ENCODE data around the gene CFAP57.

The CFAP57 gene

DNA sequence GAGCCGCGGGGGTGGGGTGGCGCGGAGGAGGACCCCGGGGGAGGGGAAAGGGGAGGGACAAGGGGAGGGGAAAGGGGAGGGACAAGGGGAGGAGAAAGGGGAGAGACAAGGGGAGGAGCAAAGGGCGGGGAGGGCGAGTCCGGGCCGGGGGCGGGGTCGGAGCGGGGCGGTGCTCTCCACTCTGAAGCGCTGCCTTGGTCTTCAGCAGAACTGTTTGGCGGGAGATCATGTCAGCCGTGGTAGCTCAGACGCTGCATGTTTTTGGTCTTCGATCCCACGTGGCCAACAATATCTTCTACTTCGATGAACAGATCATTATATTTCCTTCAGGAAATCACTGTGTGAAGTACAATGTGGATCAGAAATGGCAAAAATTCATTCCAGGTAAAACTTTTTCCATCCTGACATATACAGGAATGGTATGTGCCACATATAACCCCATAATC lies 420 bp downstream of the CFAP57 start:
- H3K36me3 ChIP-seq (ENCODE audit: control insufficient read depth, insufficient read depth, low read length) = peaks cover 34% of the 10 kb centered on the region
- 1 to 2% methylated on average over 9 to 11 of the region's 20 CpGs for WGBS, 2 experiments (ENCODE audit: insufficient coverage in 2 of 2)
- peaks cover 5% of the 10 kb centered on the region for H3K9me3 ChIP-seq (ENCODE audit: control insufficient read depth, low read length)
- peak overlapping the region; percentile 86 for H3K27ac ChIP-seq (ENCODE audit: low read depth, low read length, severe bottlenecking)
- peak overlapping the region; percentile 86 for H3K4me3 ChIP-seq (ENCODE audit: extremely low read depth, insufficient read depth, low read length, poor library complexity, severe bottlenecking)
- peaks cover 4% of the 10 kb centered on the region for H3K4me1 ChIP-seq (ENCODE audit: control insufficient read depth, insufficient read depth, low read length, poor library complexity, severe bottlenecking)

- no peak overlapping the region for H3K27ac ChIP-seq (ENCODE audit: low read depth, low read length, severe bottlenecking)
- WGBS, 2 experiments (ENCODE audit: insufficient coverage in 2 of 2) = no CpG with 5 or more reads among the region's 2 CpGs
- no peak overlapping the region for H3K4me3 ChIP-seq (ENCODE audit: extremely low read depth, insufficient read depth, low read length, poor library complexity, severe bottlenecking)
Observed at GRCh38 chr1:43174873-43175272, 2.7 kb downstream of the CFAP57 start.

DNA sequence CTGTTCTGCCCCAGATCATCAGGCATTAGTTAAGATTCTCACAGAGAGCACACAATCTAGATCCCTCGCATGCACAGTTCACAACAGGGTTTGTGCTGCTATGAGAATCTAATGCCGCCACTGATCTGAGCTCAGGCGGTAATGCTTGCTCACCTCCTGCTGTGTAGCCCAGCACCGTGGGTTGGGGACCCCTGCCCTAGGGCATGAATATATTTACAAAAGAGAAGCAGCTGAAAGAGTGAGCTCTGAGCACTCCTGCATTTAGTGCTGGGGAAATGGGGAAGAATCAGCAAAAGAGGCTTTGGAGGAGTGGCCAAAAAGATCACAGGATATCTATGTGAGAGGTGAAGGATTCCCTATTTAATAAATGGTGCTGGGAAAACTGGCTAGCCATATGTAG lies 5.6 kb downstream of the CFAP57 start:
- Histone ChIP-seq H3K4me3 (ENCODE audit: extremely low read depth, insufficient read depth, low read length, poor library complexity, severe bottlenecking) (no peak overlapping the region), H3K9me3 (ENCODE audit: control insufficient read depth, low read length) (peaks cover 4% of the 10 kb centered on the region), H3K27ac (ENCODE audit: low read depth, low read length, severe bottlenecking) (no peak overlapping the region), H3K4me1 (ENCODE audit: control insufficient read depth, insufficient read depth, low read length, poor library complexity, severe bottlenecking) (no peaks in the 10 kb centered on the region), H3K36me3 (ENCODE audit: control insufficient read depth, insufficient read depth, low read length) (no peaks in the 10 kb centered on the region)
- WGBS, 2 experiments (ENCODE audit: insufficient coverage in 2 of 2) = 41 to 50% methylated on average over 2 to 4 of the region's 4 CpGs

More at GRCh38 chr1:43174873-43175272, 2.7 kb downstream of the CFAP57 start:
- H3K4me1 ChIP-seq (ENCODE audit: control insufficient read depth, insufficient read depth, low read length, poor library complexity, severe bottlenecking) = peaks cover 4% of the 10 kb centered on the region
- peaks cover 11% of the 10 kb centered on the region for H3K36me3 ChIP-seq (ENCODE audit: control insufficient read depth, insufficient read depth, low read length)
- H3K9me3 ChIP-seq (ENCODE audit: control insufficient read depth, low read length) = peaks cover 5% of the 10 kb centered on the region

- no peaks in the 10 kb centered on the region for H3K4me1 ChIP-seq (ENCODE audit: control insufficient read depth, insufficient read depth, low read length, poor library complexity, severe bottlenecking)
- WGBS, 2 experiments (ENCODE audit: insufficient coverage in 2 of 2) = 100% methylated on average over 2 of the region's 3 CpGs
- no peak overlapping the region for H3K4me3 ChIP-seq (ENCODE audit: extremely low read depth, insufficient read depth, low read length, poor library complexity, severe bottlenecking)
- no peaks in the 10 kb centered on the region for H3K36me3 ChIP-seq (ENCODE audit: control insufficient read depth, insufficient read depth, low read length)
- no peak overlapping the region for H3K27ac ChIP-seq (ENCODE audit: low read depth, low read length, severe bottlenecking)
- H3K9me3 ChIP-seq (ENCODE audit: control insufficient read depth, low read length) = no peaks in the 10 kb centered on the region
Observed at GRCh38 chr1:43184388-43184787, 12.3 kb downstream of the CFAP57 start.

- peaks cover 5% of the 10 kb centered on the region for H3K9me3 ChIP-seq (ENCODE audit: control insufficient read depth, low read length)
- H3K4me1 ChIP-seq (ENCODE audit: control insufficient read depth, insufficient read depth, low read length, poor library complexity, severe bottlenecking) = no peaks in the 10 kb centered on the region
- 90 to 100% methylated on average over 2 to 3 of the region's 3 CpGs for WGBS, 2 experiments (ENCODE audit: insufficient coverage in 2 of 2)
- H3K4me3 ChIP-seq (ENCODE audit: extremely low read depth, insufficient read depth, low read length, poor library complexity, severe bottlenecking) = no peak overlapping the region
- no peak overlapping the region for H3K27ac ChIP-seq (ENCODE audit: low read depth, low read length, severe bottlenecking)
- H3K36me3 ChIP-seq (ENCODE audit: control insufficient read depth, insufficient read depth, low read length) = no peaks in the 10 kb centered on the region
Observed at GRCh38 chr1:43184995-43185394, 12.9 kb downstream of the CFAP57 start.

DNA sequence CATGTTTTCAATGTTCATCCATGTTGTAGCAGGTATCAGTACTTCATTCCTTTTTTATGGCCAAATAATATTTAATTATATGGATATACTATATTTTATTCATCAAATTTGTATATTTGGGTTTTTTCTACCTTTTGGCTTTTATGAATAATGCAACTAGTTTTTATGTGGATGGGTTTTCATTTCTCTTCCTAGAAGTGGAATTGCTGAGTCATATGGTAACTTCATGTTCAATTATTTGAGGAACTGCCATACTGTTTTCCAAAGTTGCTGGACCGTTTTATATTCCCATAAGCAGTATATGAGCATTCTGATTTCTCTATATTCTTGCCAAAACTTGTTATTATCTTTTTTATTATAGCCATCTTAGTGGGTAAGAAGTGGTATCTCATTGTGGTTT lies 16.0 kb downstream of the CFAP57 start:
- Histone ChIP-seq H3K4me1 (ENCODE audit: control insufficient read depth, insufficient read depth, low read length, poor library complexity, severe bottlenecking) (no peaks in the 10 kb centered on the region), H3K27ac (ENCODE audit: low read depth, low read length, severe bottlenecking) (no peak overlapping the region), H3K4me3 (ENCODE audit: extremely low read depth, insufficient read depth, low read length, poor library complexity, severe bottlenecking) (no peak overlapping the region), H3K9me3 (ENCODE audit: control insufficient read depth, low read length) (peaks cover 12% of the 10 kb centered on the region), H3K36me3 (ENCODE audit: control insufficient read depth, insufficient read depth, low read length) (no peaks in the 10 kb centered on the region)
- no CpG with 5 or more reads among the region's 1 CpG for WGBS, 2 experiments (ENCODE audit: insufficient coverage in 2 of 2)

- Histone ChIP-seq H3K36me3 (ENCODE audit: control insufficient read depth, insufficient read depth, low read length) (no peaks in the 10 kb centered on the region), H3K4me3 (ENCODE audit: extremely low read depth, insufficient read depth, low read length, poor library complexity, severe bottlenecking) (no peak overlapping the region), H3K27ac (ENCODE audit: low read depth, low read length, severe bottlenecking) (no peak overlapping the region), H3K4me1 (ENCODE audit: control insufficient read depth, insufficient read depth, low read length, poor library complexity, severe bottlenecking) (no peaks in the 10 kb centered on the region), H3K9me3 (ENCODE audit: control insufficient read depth, low read length) (peaks cover 17% of the 10 kb centered on the region)
Observed at GRCh38 chr1:43194509-43194908, 22.4 kb downstream of the CFAP57 start.

DNA sequence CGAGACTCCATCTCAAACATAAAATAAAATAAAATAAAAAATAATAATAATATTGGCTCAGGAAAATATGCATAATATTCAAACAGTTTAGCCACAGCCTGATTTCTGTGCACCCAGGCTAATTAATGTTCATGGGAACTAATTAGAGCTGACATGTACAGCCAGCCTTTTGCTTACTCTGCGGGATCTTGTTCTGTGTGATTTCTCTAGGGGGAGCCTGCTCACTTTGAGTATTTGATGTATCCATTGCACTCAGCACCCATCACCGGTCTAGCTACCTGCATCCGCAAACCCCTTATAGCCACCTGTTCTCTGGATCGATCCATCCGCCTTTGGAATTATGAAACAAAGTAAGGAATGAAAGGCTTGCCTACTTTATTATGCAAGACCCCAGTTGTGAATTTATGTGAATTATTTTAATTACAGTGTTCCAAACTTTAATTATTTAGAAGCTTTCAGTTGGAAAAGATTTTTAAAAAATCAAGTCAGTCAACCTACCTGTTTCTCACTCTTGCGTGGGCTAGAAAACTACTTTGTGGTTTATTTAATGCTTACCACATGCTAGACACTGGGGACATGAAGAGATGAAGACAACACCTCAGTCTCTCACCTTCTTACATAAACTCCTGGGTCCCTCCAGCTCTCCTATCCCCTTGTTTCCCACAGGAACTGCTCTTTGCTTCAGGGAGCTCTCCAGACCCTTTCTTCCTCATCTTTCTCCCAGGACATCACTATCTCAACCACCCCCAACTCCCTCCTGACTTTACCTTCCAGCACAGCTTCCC lies 25.4 kb downstream of the CFAP57 start:
- WGBS, 2 experiments (ENCODE audit: insufficient coverage in 2 of 2) = 95 to 100% methylated on average over 1 to 2 of the region's 7 CpGs
- Histone ChIP-seq H3K4me3 (ENCODE audit: extremely low read depth, insufficient read depth, low read length, poor library complexity, severe bottlenecking) (no peak overlapping the region), H3K9me3 (ENCODE audit: control insufficient read depth, low read length) (peaks cover 10% of the 10 kb centered on the region), H3K36me3 (ENCODE audit: control insufficient read depth, insufficient read depth, low read length) (no peaks in the 10 kb centered on the region), H3K4me1 (ENCODE audit: control insufficient read depth, insufficient read depth, low read length, poor library complexity, severe bottlenecking) (no peaks in the 10 kb centered on the region), H3K27ac (ENCODE audit: low read depth, low read length, severe bottlenecking) (no peak overlapping the region)

DNA sequence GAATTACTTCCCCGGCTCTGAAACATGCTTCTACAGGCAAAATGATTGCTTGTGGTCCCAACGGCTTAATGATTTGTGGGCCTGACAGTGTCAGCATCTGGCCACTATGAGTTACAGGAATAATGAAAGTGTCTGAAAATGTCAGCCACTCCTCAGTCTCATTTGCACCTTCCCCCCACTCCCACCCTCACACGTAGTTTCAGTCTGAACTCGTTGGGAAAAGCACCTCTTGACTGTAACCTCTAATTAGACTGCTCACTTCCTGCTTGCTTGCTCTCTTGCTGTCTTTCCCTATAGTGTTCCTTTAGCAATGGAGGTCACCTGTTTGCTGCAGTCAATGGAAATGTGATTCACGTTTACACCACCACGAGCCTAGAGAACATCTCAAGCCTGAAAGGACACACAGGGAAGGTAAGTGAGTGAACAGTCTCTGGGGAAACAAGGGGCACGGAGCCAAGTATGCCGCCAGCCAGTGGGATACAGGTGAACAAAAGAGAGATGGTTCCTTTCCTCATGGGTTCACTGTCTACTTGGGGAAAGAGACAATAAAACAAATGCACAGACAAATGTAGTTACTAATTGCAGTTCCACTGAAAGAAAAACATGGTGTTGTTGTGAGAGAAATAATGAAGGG lies 27.1 kb downstream of the CFAP57 start:
- peaks cover under 1% of the 10 kb centered on the region for H3K4me1 ChIP-seq (ENCODE audit: control insufficient read depth, insufficient read depth, low read length, poor library complexity, severe bottlenecking)
- H3K27ac ChIP-seq (ENCODE audit: low read depth, low read length, severe bottlenecking) = no peak overlapping the region
- H3K4me3 ChIP-seq (ENCODE audit: extremely low read depth, insufficient read depth, low read length, poor library complexity, severe bottlenecking) = no peak overlapping the region
- H3K36me3 ChIP-seq (ENCODE audit: control insufficient read depth, insufficient read depth, low read length) = no peaks in the 10 kb centered on the region
- peaks cover 15% of the 10 kb centered on the region for H3K9me3 ChIP-seq (ENCODE audit: control insufficient read depth, low read length)
- 88% methylated on average over 8 of the region's 8 CpGs for WGBS, 2 experiments (ENCODE audit: insufficient coverage in 2 of 2)

- Histone ChIP-seq H3K36me3 (ENCODE audit: control insufficient read depth, insufficient read depth, low read length) (no peaks in the 10 kb centered on the region), H3K9me3 (ENCODE audit: control insufficient read depth, low read length) (peaks cover 16% of the 10 kb centered on the region), H3K4me1 (ENCODE audit: control insufficient read depth, insufficient read depth, low read length, poor library complexity, severe bottlenecking) (peaks cover 34% of the 10 kb centered on the region), H3K4me3 (ENCODE audit: extremely low read depth, insufficient read depth, low read length, poor library complexity, severe bottlenecking) (no peak overlapping the region), H3K27ac (ENCODE audit: low read depth, low read length, severe bottlenecking) (no peak overlapping the region)
- WGBS, 2 experiments (ENCODE audit: insufficient coverage in 2 of 2) = no CpG with 5 or more reads among the region's 3 CpGs
Observed at GRCh38 chr1:43203859-43204258, 31.7 kb downstream of the CFAP57 start.

DNA sequence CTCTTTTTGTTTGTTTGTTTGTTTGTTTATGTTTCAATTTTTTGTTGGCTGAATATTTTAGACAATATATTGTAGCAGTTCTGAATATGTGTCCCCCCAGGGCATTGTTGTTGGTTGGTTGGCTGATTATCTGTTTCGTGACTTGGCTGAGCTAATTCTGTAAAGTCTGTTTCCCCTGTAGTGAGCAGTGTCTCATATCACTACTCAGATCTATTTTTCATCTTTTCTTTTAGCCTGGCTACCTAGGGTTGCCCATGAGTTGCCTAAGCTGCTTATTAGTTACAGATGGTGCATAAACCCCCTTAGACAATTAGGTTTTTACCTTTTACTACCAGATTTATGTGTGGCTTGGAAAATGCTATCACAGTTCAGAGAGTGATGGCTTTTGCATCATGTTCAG lies 32.3 kb downstream of the CFAP57 start:
- Histone ChIP-seq H3K27ac (ENCODE audit: low read depth, low read length, severe bottlenecking) (no peak overlapping the region), H3K36me3 (ENCODE audit: control insufficient read depth, insufficient read depth, low read length) (no peaks in the 10 kb centered on the region), H3K4me3 (ENCODE audit: extremely low read depth, insufficient read depth, low read length, poor library complexity, severe bottlenecking) (no peak overlapping the region), H3K4me1 (ENCODE audit: control insufficient read depth, insufficient read depth, low read length, poor library complexity, severe bottlenecking) (peaks cover 34% of the 10 kb centered on the region), H3K9me3 (ENCODE audit: control insufficient read depth, low read length) (peaks cover 22% of the 10 kb centered on the region)
- no CpG with 5 or more reads among the region's 1 CpG for WGBS, 2 experiments (ENCODE audit: insufficient coverage in 2 of 2)

All from mesodermal cell (in vitro differentiated cells).